Muscle of back (tissue), 11 donors: Measurements from ENCODE around the gene NR5A1. TPM values are rescaled to one million over a fixed set of nuclear protein-coding genes. Genes with fewer than 3 reads are reported as not detected.

ENCODE experiments used
- DNase-seq, 3 donors: peaks; one replicate each; pipeline versions ENCODE4 v3.0.0 to v3.0.0-alpha.2; 2013
- polyA plus RNA-seq, 10 donors: library from polyadenylated mRNA; unstranded; fragments of 120-200 nt; gene quantifications; one replicate each; pipeline ENCODE4 v1.2.1, GENCODE V29; 2013; ENCODE audit not compliant: insufficient read length in 10 of 10

Gene NR5A1
- polyA plus RNA-seq, 10 donors, result 0.28 to 0.38 TPM; not detected in 8

- DNase-seq, result no peak
Measured at GRCh38 chr9:124442826-124443225, 64.4 kb downstream of the NR5A1 start.

GRCh38 chr9:124442379-124442778 is 64.8 kb downstream of the NR5A1 start:
- no peak for DNase-seq

GRCh38 chr9:124441291-124441690 is 65.9 kb downstream of the NR5A1 start:
- DNase-seq, result no peak

GRCh38 chr9:124440786-124441185 is 66.4 kb downstream of the NR5A1 start:
- DNase-seq, result no peak

- DNase-seq, result no peak
Measured at GRCh38 chr9:124439686-124440243, 67.4 kb downstream of the NR5A1 start.

- DNase-seq, result no peak
Measured at GRCh38 chr9:124439086-124439485, 68.1 kb downstream of the NR5A1 start.

GRCh38 chr9:124438091-124438490 is 69.1 kb downstream of the NR5A1 start:
- no peak for DNase-seq

GRCh38 chr9:124437086-124437485 is 70.1 kb downstream of the NR5A1 start:
- no peak for DNase-seq

GRCh38 chr9:124436320-124436719 is 70.9 kb downstream of the NR5A1 start:
- no peak for DNase-seq

Other genes with a start within 250 kb of the NR5A1 start
- 10 to 100 TPM; 35.0 to 48.2 (median 39.1) TPM for gene NEK6, start 249.4 kb downstream of the NR5A1 start, polyA plus RNA-seq
- 100 to 1,000 TPM; 155 to 206 (median 185) TPM for gene PSMB7, start 92.0 kb downstream of the NR5A1 start, polyA plus RNA-seq
- gene ADGRD2, start 56.9 kb downstream of the NR5A1 start, polyA plus RNA-seq, result under 1 TPM in 2 of 10 donors, not detected in 8; 0.12 to 0.15 TPM